ENCODE data around the gene DCBLD1. TPM values are rescaled to one million over a fixed set of nuclear protein-coding genes. Genes with fewer than 3 reads are reported as not detected.

DCBLD1 gene
- total and polyA plus RNA-seq, 2 experiments from 2014 or later = 3.5 to 16.5 TPM

- Histone ChIP-seq H3K36me3 (no peaks in the 10 kb centered on the region), H3K9me3 (ENCODE audit: low read depth) (no peaks in the 10 kb centered on the region), H3K4me1 (ENCODE audit: low read depth) (no peaks in the 10 kb centered on the region), H3K27me3 (no peaks in the 10 kb centered on the region), H3K4me3 (no peak overlapping the region), H3K27ac (no peak overlapping the region)
- peak in 1 of 2 donors; percentile 72 for DNase-seq (ENCODE audit: low read depth in 1 of 2, low spot score in 1 of 2)
- no peak for TF ChIP-seq CTCF (IDR thresholded peaks at IDR 0.05; ENCODE audit: low read depth, low read length)
Observed at GRCh38 chr6:117506180-117506835, 23.8 kb downstream of the DCBLD1 start.

- no peak overlapping the region for H3K4me3 ChIP-seq
- no peaks in the 10 kb centered on the region for H3K36me3 ChIP-seq
- H3K27me3 ChIP-seq = no peaks in the 10 kb centered on the region
- DNase-seq (ENCODE audit: low read depth in 1 of 2, low spot score in 1 of 2) = no peak
- H3K4me1 ChIP-seq (ENCODE audit: low read depth) = no peaks in the 10 kb centered on the region
- H3K27ac ChIP-seq = no peak overlapping the region
- no peak for TF ChIP-seq CTCF (IDR thresholded peaks at IDR 0.05; ENCODE audit: low read depth, low read length)
- H3K9me3 ChIP-seq (ENCODE audit: low read depth) = no peaks in the 10 kb centered on the region
Observed at GRCh38 chr6:117506907-117507306, 24.4 kb downstream of the DCBLD1 start.

- Histone ChIP-seq H3K4me1 (ENCODE audit: low read depth) (no peaks in the 10 kb centered on the region), H3K36me3 (no peaks in the 10 kb centered on the region), H3K4me3 (no peak overlapping the region), H3K27me3 (no peaks in the 10 kb centered on the region), H3K9me3 (ENCODE audit: low read depth) (no peaks in the 10 kb centered on the region), H3K27ac (no peak overlapping the region)
- DNase-seq (ENCODE audit: low read depth in 1 of 2, low spot score in 1 of 2) = no peak
- TF ChIP-seq CTCF (IDR thresholded peaks at IDR 0.05; ENCODE audit: low read depth, low read length) = no peak
Observed at GRCh38 chr6:117508450-117508971, 26.0 kb downstream of the DCBLD1 start.

GRCh38 chr6:117509021-117509420 lies 26.5 kb downstream of the DCBLD1 start:
- DNase-seq (ENCODE audit: low read depth in 1 of 2, low spot score in 1 of 2) = no peak
- Histone ChIP-seq H3K27me3 (no peaks in the 10 kb centered on the region), H3K36me3 (no peaks in the 10 kb centered on the region), H3K4me1 (ENCODE audit: low read depth) (no peaks in the 10 kb centered on the region), H3K27ac (no peak overlapping the region), H3K9me3 (ENCODE audit: low read depth) (no peaks in the 10 kb centered on the region), H3K4me3 (no peak overlapping the region)
- no peak for TF ChIP-seq CTCF (IDR thresholded peaks at IDR 0.05; ENCODE audit: low read depth, low read length)

- H3K27ac ChIP-seq = no peak overlapping the region
- H3K4me1 ChIP-seq (ENCODE audit: low read depth) = no peaks in the 10 kb centered on the region
- H3K27me3 ChIP-seq = no peaks in the 10 kb centered on the region
- no peak for TF ChIP-seq CTCF (IDR thresholded peaks at IDR 0.05; ENCODE audit: low read depth, low read length)
- no peaks in the 10 kb centered on the region for H3K9me3 ChIP-seq (ENCODE audit: low read depth)
- no peak for DNase-seq (ENCODE audit: low read depth in 1 of 2, low spot score in 1 of 2)
- H3K4me3 ChIP-seq = no peak overlapping the region
- H3K36me3 ChIP-seq = no peaks in the 10 kb centered on the region
Observed at GRCh38 chr6:117512056-117512828, 29.8 kb downstream of the DCBLD1 start.
